Epithelial cell of proximal tubule (primary cell): ENCODE results near the gene LTC4S. TPM values are rescaled to one million over a fixed set of nuclear protein-coding genes. Genes with fewer than 3 reads are reported as not detected.

ENCODE experiments used
- DNase-seq: peaks from one replicate; pipeline ENCODE4 v3.0.0-alpha.2; 2011; ENCODE audit warnings: low read depth
- H3K4me3 ChIP-seq: 2 replicates; pipeline ENCODE4 v1.5.1; 2011; ENCODE audit warnings: low read depth, mild to moderate bottlenecking, low read length
- total RNA-seq: library from RNA; depleted of rRNA; stranded (reverse); fragments of >200 nt; gene quantifications from 2 replicates; pipeline ENCODE4 v1.2.3, GENCODE V29; 2015
- TF ChIP-seq, protein P1 (sequence below): conservative IDR thresholded peaks from 2 replicates; pipeline ENCODE4 v1.5.1; 2012; ENCODE audit warnings: low read depth, mild to moderate bottlenecking, low read length

Gene LTC4S
- total RNA-seq, 1 donor from 2014 or later = 9.1 TPM

DNA sequence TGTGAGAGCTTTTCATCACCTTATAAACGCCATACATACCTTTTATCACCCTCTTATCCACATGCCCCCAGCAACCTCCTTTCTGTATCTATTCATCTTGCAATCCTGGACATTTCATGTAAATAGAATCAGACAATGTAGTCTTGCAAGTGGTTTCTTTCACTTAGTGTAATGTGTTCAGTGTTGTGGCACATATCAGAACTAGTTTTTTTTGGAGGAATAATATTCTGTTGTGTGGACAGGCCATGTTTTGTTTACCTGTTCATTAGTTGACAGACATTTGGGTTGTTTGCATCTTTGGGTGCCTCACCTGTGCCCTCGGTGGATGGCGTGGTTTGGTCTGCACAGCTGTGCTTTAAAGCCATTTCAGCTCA is 28.3 kb downstream of the LTC4S start:
- no peak for DNase-seq
- TF ChIP-seq, protein P1, sequence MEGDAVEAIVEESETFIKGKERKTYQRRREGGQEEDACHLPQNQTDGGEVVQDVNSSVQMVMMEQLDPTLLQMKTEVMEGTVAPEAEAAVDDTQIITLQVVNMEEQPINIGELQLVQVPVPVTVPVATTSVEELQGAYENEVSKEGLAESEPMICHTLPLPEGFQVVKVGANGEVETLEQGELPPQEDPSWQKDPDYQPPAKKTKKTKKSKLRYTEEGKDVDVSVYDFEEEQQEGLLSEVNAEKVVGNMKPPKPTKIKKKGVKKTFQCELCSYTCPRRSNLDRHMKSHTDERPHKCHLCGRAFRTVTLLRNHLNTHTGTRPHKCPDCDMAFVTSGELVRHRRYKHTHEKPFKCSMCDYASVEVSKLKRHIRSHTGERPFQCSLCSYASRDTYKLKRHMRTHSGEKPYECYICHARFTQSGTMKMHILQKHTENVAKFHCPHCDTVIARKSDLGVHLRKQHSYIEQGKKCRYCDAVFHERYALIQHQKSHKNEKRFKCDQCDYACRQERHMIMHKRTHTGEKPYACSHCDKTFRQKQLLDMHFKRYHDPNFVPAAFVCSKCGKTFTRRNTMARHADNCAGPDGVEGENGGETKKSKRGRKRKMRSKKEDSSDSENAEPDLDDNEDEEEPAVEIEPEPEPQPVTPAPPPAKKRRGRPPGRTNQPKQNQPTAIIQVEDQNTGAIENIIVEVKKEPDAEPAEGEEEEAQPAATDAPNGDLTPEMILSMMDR = no peak
- H3K4me3 ChIP-seq = peak overlapping the region; percentile 84

GRCh38 chr5:179822444-179822990 is 28.7 kb downstream of the LTC4S start:
- TF ChIP-seq, protein P1 = peak; percentile 15
- no peak for DNase-seq
- H3K4me3 ChIP-seq = peak overlapping the region; percentile 84

- peak overlapping the region; percentile 84 for H3K4me3 ChIP-seq
- TF ChIP-seq, protein P1 = no peak
- no peak for DNase-seq
These were observed 30.4 kb downstream of the LTC4S start for GRCh38 chr5:179823937-179824744.

GRCh38 chr5:179824745-179825112 is 30.9 kb downstream of the LTC4S start:
- H3K4me3 ChIP-seq = no peak overlapping the region
- DNase-seq = no peak
- TF ChIP-seq, protein P1 = no peak

DNA sequence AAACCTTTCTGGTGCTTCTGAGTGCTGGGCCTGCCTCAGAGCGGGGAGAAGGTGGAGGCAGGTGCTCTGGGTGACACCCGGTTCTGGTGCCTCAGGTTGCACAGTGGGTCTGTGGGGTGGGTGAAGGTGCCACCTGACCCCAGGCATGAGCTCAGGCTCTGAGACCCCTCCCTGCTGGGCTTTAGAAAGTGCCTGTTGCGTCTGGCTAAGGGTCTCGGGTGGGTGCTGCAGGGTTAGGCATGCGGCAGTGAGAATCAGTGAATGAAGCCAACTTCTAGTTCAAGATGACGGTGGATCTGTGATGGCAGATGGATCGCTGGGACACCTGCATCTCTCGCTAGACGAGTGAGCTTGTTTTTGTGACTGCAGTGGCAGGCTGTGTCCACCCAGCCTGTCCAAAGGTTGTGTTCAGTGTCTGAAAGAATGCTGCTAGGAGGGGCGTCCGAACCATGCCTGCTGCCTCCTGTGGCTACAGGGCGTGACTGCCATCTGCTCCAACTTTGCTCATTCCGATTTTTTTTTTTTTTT is 31.9 kb downstream of the LTC4S start:
- TF ChIP-seq, protein P1 = no peak
- DNase-seq = no peak
- H3K4me3 ChIP-seq = no peak overlapping the region

DNA sequence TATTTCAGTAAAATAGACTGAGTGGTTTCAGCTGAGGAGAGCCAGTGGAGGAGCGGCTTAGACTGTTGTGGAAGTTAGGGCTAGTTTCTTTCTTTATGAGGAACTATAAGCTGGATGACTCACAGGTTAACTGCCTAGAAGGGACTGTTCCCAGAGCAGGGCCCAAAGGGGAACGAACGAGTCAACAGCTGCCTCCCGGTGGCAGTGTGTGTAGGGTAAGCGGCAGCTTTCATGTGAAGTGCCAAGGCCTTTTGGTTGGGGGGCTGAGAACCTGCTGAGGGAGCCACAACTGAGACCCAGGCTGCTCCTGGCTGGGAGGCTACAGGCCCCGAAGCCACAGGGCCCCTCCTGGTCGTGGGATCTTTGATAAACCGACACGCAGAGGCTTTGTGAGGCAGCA is 33.9 kb downstream of the LTC4S start:
- TF ChIP-seq, protein P1 = peak; percentile 10
- DNase-seq = no peak
- no peak overlapping the region for H3K4me3 ChIP-seq
